B cell (primary cell): ENCODE data around the gene ANKRD13D. TPM values are rescaled to one million over a fixed set of nuclear protein-coding genes. Genes with fewer than 3 reads are reported as not detected.

Experiments used
- ATAC-seq: fragments of 200-7000 bp; cut with Tn5 transposase; one replicate; pipeline ENCODE4 v1.10.0; 2021; ENCODE audit warnings: low read depth, mild to moderate bottlenecking, moderate number of reproducible peaks, moderate library complexity
- CTCF ChIA-PET: fragments of 350-600 bp; sonication (Branson Sonifier 250); formaldehyde crosslinking; loops from one replicate; lab custom pipeline; 2021; ENCODE audit warnings: antibody characterized with exemption, inconsistent platforms; lab: Charles Lee
- POLR2A ChIA-PET: fragments of 350-600 bp; sonication (Branson Sonifier 250); formaldehyde crosslinking; loops from one replicate; lab custom pipeline; 2021; ENCODE audit warnings: antibody characterized with exemption; lab: Charles Lee
- DNase-seq: peaks from one replicate; pipeline ENCODE4 v3.0.0; 2013
- H2AFZ ChIP-seq: 2 replicates; pipeline ENCODE4 v1.6.1; 2012; ENCODE audit warnings: mild to moderate bottlenecking, low read depth, low read length; ENCODE audit not compliant: insufficient read depth, poor library complexity, severe bottlenecking
- H3K27ac ChIP-seq, 2 donors: 1 replicate in 1 of 2; 2 replicates in 1 of 2; pipeline ENCODE4 v1.5.1; 2012 to 2013; ENCODE audit warnings: low read length in 2 of 2, mild to moderate bottlenecking in 2 of 2, moderate library complexity in 1 of 2
- H3K27me3 ChIP-seq, 4 experiments: fragments of 200-600 bp in 1 of 4; sonication (generic) in 1 of 4; replicated peaks in 1 of 4; 1 replicate in 2 of 4; 2 replicates in 2 of 4; pipeline versions ENCODE4 v1.6.1 to v1.7.0; 2013 to 2016; ENCODE audit warnings: low read length in 3 of 4, mild to moderate bottlenecking in 2 of 4, mixed read lengths in 1 of 4, moderate library complexity in 1 of 4; ENCODE audit not compliant: insufficient read depth in 4 of 4, control insufficient read depth in 3 of 4; ENCODE audit errors: control extremely low read depth in 1 of 4
- H3K36me3 ChIP-seq, 2 experiments: replicated peaks in 1 of 2; 1 replicate in 1 of 2; 2 replicates in 1 of 2; pipeline versions ENCODE4 v1.6.1 to v1.7.1; 2013; ENCODE audit warnings: low read length in 1 of 2; ENCODE audit not compliant: insufficient read depth in 2 of 2, control insufficient read depth in 1 of 2; ENCODE audit errors: control extremely low read depth in 1 of 2, extremely low read depth in 1 of 2
- H3K4me1 ChIP-seq, 2 donors: fragments of 200-600 bp in 1 of 2; sonication (generic) in 1 of 2; 1 replicate in 1 of 2; 2 replicates in 1 of 2; pipeline versions ENCODE4 v1.5.1 to v1.6.1; 2013 to 2017; ENCODE audit warnings: low read length in 2 of 2; ENCODE audit not compliant: control insufficient read depth in 2 of 2, insufficient read depth in 2 of 2
- H3K4me2 ChIP-seq: replicated peaks from 2 replicates; pipeline ENCODE3; 2012; ENCODE audit warnings: mild to moderate bottlenecking, low read depth, low read length; ENCODE audit not compliant: poor library complexity, severe bottlenecking
- H3K4me3 ChIP-seq, 5 experiments: fragments of 200-600 bp in 1 of 5; sonication (generic) in 1 of 5; 1 replicate in 3 of 5; 2 replicates in 2 of 5; pipeline versions ENCODE4 v1.5.1 to v1.7.0; 2011 to 2016; ENCODE audit warnings: low read length in 4 of 5, mild to moderate bottlenecking in 4 of 5, low read depth in 2 of 5, control low read depth in 1 of 5, moderate library complexity in 1 of 5; ENCODE audit not compliant: insufficient read depth in 1 of 5; ENCODE audit errors: control extremely low read depth in 1 of 5, extremely low read depth in 1 of 5
- H3K79me2 ChIP-seq: fragments of 200-600 bp; sonication (generic); one replicate; pipeline ENCODE4 v1.6.0; 2016; ENCODE audit warnings: low read length; ENCODE audit not compliant: control insufficient read depth, insufficient read depth
- H3K9ac ChIP-seq: fragments of 200-600 bp; sonication (generic); 2 replicates; pipeline ENCODE4 v1.6.1; 2017; ENCODE audit warnings: mild to moderate bottlenecking, low read length, moderate library complexity
- H3K9me3 ChIP-seq, 3 donors: one replicate each; pipeline versions ENCODE4 v1.6.1 to v1.7.1; 2013; ENCODE audit warnings: low read length in 2 of 3; ENCODE audit not compliant: control insufficient read depth in 2 of 3, insufficient read depth in 1 of 3; ENCODE audit errors: control extremely low read depth in 1 of 3
- H4K20me1 ChIP-seq: 2 replicates; pipeline ENCODE4 v1.6.0; 2012; ENCODE audit warnings: mild to moderate bottlenecking, low read length; ENCODE audit not compliant: insufficient read depth, control insufficient read depth, poor library complexity, severe bottlenecking
- H3K27ac Mint-ChIP-seq: one replicate; pipeline ENCODE4 v1.8.0; 2021; ENCODE audit warnings: mixed read lengths
- H3K27me3 Mint-ChIP-seq: one replicate; pipeline ENCODE4 v1.8.0; 2021; ENCODE audit warnings: mixed read lengths
- H3K4me1 Mint-ChIP-seq: one replicate; pipeline ENCODE4 v1.8.0; 2021; ENCODE audit warnings: mixed read lengths
- H3K4me3 Mint-ChIP-seq: one replicate; pipeline ENCODE4 v1.8.0; 2021; ENCODE audit warnings: mixed read lengths
- H3K9me3 Mint-ChIP-seq: one replicate; pipeline ENCODE4 v1.8.0; 2022; ENCODE audit warnings: mixed read lengths; ENCODE audit not compliant: insufficient read depth
- EZH2 ChIP-seq: IDR thresholded peaks from 2 replicates; pipeline ENCODE4 v1.6.1; 2012; ENCODE audit warnings: borderline replicate concordance, low read depth, mild to moderate bottlenecking, moderate library complexity, low read length; ENCODE audit not compliant: insufficient read depth, poor library complexity, severe bottlenecking
- WGBS: methylation state at CpG from one replicate; pipeline ENCODE4 v1.1.5; 2013; ENCODE audit warnings: missing lambda C conversion rate; ENCODE audit not compliant: insufficient coverage; 5-methylcytosine and 5-hydroxymethylcytosine counted together
- intact Hi-C: fragments of 100-400 bp; cut with micrococcal nuclease; formaldehyde crosslinking; loops from one replicate; pipeline ENCODE4 v1.10.0; 2022
- polyA plus RNA-seq: library from polyadenylated mRNA; depleted of rRNA; stranded (reverse); fragments of >200 nt; gene quantifications from 2 replicates; pipeline ENCODE4 v1.2.3, GENCODE V29; 2012
- total RNA-seq, 2 donors: library from RNA; stranded (reverse); fragments of 120-200 nt in 1 of 2; gene quantifications; 1 replicate in 1 of 2; 2 replicates in 1 of 2; pipeline versions ENCODE4 v1.2.3 to v1.2.4, GENCODE V29; 2013 to 2022
- TF ChIP-seq, protein P1 (sequence below): fragments of 200-600 bp; IDR thresholded peaks from one replicate; pipeline ENCODE4 v1.8.0; 2022; ENCODE audit warnings: antibody characterized with exemption, mild to moderate bottlenecking

ANKRD13D gene
- total and polyA plus RNA-seq, 2 donors (not counting 1 experiment from before 2014, with no cell fraction given) = 189 to 252 TPM

DNA sequence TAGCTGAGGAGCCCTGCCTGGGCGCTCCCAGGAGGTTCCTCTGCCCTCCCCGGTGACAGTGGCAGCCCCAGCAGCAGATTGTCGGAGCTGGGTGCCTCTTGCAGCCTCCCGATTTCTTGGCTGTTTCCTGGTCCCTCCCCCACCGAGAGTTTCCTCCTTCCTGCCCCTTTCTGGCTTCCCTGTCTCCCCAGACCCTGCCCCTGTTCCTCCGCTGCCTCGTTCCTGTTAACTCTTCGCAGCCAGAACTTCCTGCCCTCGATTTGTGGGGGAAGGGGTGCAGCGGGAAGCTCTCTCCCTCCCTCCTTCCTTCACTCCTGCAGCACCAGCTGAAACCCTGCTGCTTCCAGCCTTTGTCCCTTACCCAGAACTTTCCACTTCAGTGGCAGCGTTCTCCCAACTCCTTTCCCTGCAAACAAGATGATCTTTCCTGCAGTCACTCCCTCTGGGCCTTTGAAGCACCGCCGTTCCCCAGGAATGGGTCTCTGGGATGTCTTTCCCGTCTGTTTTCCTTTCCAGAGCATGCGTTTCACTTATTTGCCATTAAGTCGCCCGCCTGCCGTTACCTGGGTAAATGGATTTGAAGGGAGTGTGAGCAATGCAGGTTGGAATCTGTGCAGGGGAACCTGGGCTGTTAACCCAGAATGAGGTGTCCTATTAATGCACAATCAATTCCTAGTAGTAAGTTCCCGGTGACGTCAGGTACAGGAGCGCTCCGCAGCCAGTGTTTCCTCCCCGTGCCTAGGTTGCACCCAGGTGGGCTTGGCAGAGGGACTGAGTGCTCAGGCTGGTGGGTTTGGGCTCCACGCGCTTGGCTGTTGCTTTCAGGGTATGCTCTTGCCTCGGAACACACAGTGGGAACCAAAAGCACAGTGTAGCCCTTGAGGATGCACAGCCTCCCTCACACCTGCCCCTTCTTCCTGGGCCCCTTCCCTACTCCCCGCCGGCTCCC, 18.6 kb upstream of the ANKRD13D start:
- Histone ChIP-seq H2AFZ (no peak overlapping the region), H3K9ac (peak overlapping the region; percentile 95), H3K27me3 (no peaks in the 10 kb centered on the region), H3K27ac (peak overlapping the region; percentile 73 to 82), H3K4me3 (peak overlapping the region; percentile 61 to 89 (median 84)), H3K36me3 (peaks cover 0 to 68% of the 10 kb centered on the region in 2 experiments), H4K20me1 (peaks cover 84% of the 10 kb centered on the region), H3K4me1 (peaks cover 85 to 87% of the 10 kb centered on the region in 2 donors), H3K4me2 (peak overlapping the region; percentile 92), H3K79me2 (peaks cover 96% of the 10 kb centered on the region), H3K9me3 (no peaks in the 10 kb centered on the region)
- no peaks in the 10 kb centered on the region for H3K9me3 Mint-ChIP-seq
- TF ChIP-seq, protein P1, sequence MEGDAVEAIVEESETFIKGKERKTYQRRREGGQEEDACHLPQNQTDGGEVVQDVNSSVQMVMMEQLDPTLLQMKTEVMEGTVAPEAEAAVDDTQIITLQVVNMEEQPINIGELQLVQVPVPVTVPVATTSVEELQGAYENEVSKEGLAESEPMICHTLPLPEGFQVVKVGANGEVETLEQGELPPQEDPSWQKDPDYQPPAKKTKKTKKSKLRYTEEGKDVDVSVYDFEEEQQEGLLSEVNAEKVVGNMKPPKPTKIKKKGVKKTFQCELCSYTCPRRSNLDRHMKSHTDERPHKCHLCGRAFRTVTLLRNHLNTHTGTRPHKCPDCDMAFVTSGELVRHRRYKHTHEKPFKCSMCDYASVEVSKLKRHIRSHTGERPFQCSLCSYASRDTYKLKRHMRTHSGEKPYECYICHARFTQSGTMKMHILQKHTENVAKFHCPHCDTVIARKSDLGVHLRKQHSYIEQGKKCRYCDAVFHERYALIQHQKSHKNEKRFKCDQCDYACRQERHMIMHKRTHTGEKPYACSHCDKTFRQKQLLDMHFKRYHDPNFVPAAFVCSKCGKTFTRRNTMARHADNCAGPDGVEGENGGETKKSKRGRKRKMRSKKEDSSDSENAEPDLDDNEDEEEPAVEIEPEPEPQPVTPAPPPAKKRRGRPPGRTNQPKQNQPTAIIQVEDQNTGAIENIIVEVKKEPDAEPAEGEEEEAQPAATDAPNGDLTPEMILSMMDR = no peak
- no peak for TF ChIP-seq EZH2
- peak overlapping the region; percentile 98 for H3K27ac Mint-ChIP-seq
- no peaks in the 10 kb centered on the region for H3K27me3 Mint-ChIP-seq
- 4% methylated on average over 23 of the region's 28 CpGs for WGBS
- intact Hi-C loops = no loop called here
- ChIA-PET POLR2A (interaction anchor here (0.6 to 7.8 kb wide), 8 partner anchors 7 to 174 kb away, joined by 3 to 131 read pairs (median 7); partner anchors contain the start of genes ANKRD13D and RAD9A), CTCF (interaction anchor here (1.0 to 4.7 kb wide), 11 partner anchors 7 to 217 kb away, joined by 3 to 46 read pairs (median 6); partner anchors contain the start of gene ANKRD13D)
- DNase-seq (peak; percentile 52), ATAC-seq (no peak)
- peak overlapping the region; percentile 98 for H3K4me3 Mint-ChIP-seq
- peaks cover 86% of the 10 kb centered on the region for H3K4me1 Mint-ChIP-seq
